HG03469 (cell line): ENCODE data around the gene TMEM106C.

Experiments
- ATAC-seq: cut with Tn5 transposase; IDR thresholded peaks from one replicate; pipeline ENCODE4 v1.9.1; 2021; ENCODE audit warnings: mild to moderate bottlenecking, moderate library complexity, moderate number of reproducible peaks; ENCODE audit not compliant: unreplicated experiment

The TMEM106C gene

DNA sequence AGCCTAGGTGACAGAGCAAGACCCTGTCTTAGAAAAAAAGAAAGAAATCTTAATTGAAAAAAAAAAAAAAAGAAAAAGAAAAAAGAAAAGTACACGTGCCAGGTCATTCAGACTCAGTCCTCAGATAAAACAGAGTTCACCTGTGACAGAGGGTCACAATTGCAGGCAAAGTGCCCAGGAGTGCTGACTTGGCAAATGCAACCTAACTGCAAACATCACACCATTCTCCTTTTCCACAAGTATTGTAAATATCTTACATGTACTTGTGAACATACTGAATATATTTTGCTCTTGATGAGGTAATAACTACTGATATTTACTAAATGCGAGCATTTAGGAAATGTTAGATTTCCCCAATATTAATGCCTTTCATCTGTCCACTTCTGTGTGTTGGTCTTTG is 49.9 kb downstream of the TMEM106C start:
- no peak for ATAC-seq

- no peak for ATAC-seq
Measured at GRCh38 chr12:48015129-48015528, 51.7 kb downstream of the TMEM106C start.

- ATAC-seq, result no peak
Measured at GRCh38 chr12:48015954-48016353, 52.6 kb downstream of the TMEM106C start.

GRCh38 chr12:48016373-48017020 is 53.1 kb downstream of the TMEM106C start:
- ATAC-seq, result no peak

GRCh38 chr12:48017496-48017895 is 54.1 kb downstream of the TMEM106C start:
- no peak for ATAC-seq

GRCh38 chr12:48017921-48018617 is 54.7 kb downstream of the TMEM106C start:
- ATAC-seq, result no peak
